HepG2 (cell line): Measurements from ENCODE around the gene ABCB6. TPM values are rescaled to one million over a fixed set of nuclear protein-coding genes. Genes with fewer than 3 reads are reported as not detected.

Source experiments
- ATAC-seq: fragments of 200-7000 bp; cut with Tn5 transposase; 3 replicates; pipeline ENCODE4 v1.9.1; 2020; ENCODE audit warnings: mild to moderate bottlenecking, moderate library complexity
- BruUV-seq: library from RNA; stranded (reverse); fragments of 400-500 nt; replicated peaks from 2 replicates; lab custom pipeline; 2021; lab: Mats Ljungman, UMichigan
- CTCF ChIA-PET: fragments of 300-600 bp; formaldehyde crosslinking; extraction: SDS; loops from one replicate; lab custom pipeline; 2021; ENCODE audit warnings: low total read pairs, inconsistent platforms, low intra/inter-chr PET ratio; lab: Yijun Ruan, JAX
- POLR2A ChIA-PET: fragments of 350-600 bp; sonication (Branson Sonifier 250); formaldehyde crosslinking; loops from one replicate; lab custom pipeline; 2020; ENCODE audit warnings: antibody characterized with exemption, inconsistent platforms; lab: Yijun Ruan, JAX
- DNase-seq: peaks from one replicate; pipeline ENCODE4 v3.0.0-alpha.2; 2015; ENCODE audit warnings: low spot score
- FAIRE-seq: peaks from 3 replicates; lab custom pipeline; 2011; peaks lifted over from hg19 to GRCh38; lab: Jason Lieb, UNC
- H2AFZ ChIP-seq: one replicate; pipeline ENCODE4 v1.6.1; 2011; ENCODE audit warnings: low read length, inconsistent platforms
- H3K27ac ChIP-seq: fragments of 300-600 bp; 3 replicates; pipeline ENCODE4 v1.8.0; 2011; ENCODE audit warnings: mixed run types, mild to moderate bottlenecking, mixed read lengths, low read length, inconsistent platforms; ENCODE audit not compliant: insufficient read depth; ENCODE audit errors: extremely low read length
- H3K27me3 ChIP-seq, 2 experiments: fragments of 200-600 bp in 1 of 2; 2 replicates in 1 of 2; 3 replicates in 1 of 2; pipeline versions ENCODE4 v1.6.0 to v1.8.0; 2011; ENCODE audit warnings: low read length in 2 of 2, mild to moderate bottlenecking in 2 of 2, moderate library complexity in 2 of 2, inconsistent platforms in 1 of 2; ENCODE audit not compliant: insufficient read depth in 2 of 2, control insufficient read depth in 1 of 2
- H3K36me3 ChIP-seq, 2 experiments: fragments of 200-600 bp in 1 of 2; replicated peaks in 1 of 2; 2 replicates in 1 of 2; 3 replicates in 1 of 2; pipeline versions ENCODE4 v1.5.1 to v1.8.0; 2011; ENCODE audit warnings: low read length in 2 of 2, inconsistent platforms in 1 of 2; ENCODE audit not compliant: insufficient read depth in 2 of 2, control insufficient read depth in 1 of 2
- H3K4me1 ChIP-seq: 2 replicates; pipeline ENCODE4 v1.5.1; 2012; ENCODE audit warnings: low read length, inconsistent platforms; ENCODE audit not compliant: insufficient read depth
- H3K4me2 ChIP-seq: 2 replicates; pipeline ENCODE4 v1.6.0; 2011; ENCODE audit warnings: low read depth, low read length, inconsistent platforms
- H3K4me3 ChIP-seq, 3 experiments: fragments of 200-600 bp in 1 of 3; sonication (generic), shearing (Covaris generic) in 1 of 3; replicated peaks in 1 of 3; 2 replicates each; pipeline ENCODE4 v1.5.1; 2011 to 2016; ENCODE audit warnings: low read length in 3 of 3, inconsistent platforms in 2 of 3, low read depth in 2 of 3, mild to moderate bottlenecking in 2 of 3, control low read depth in 1 of 3, mixed read lengths in 1 of 3; ENCODE audit not compliant: insufficient read depth in 1 of 3
- H3K79me2 ChIP-seq: one replicate; pipeline ENCODE4 v1.6.1; 2011; ENCODE audit warnings: low read length, inconsistent platforms; ENCODE audit not compliant: insufficient read depth
- H3K9ac ChIP-seq: 2 replicates; pipeline ENCODE4 v1.6.0; 2011; ENCODE audit warnings: mild to moderate bottlenecking, low read depth, low read length, inconsistent platforms; ENCODE audit not compliant: insufficient read depth
- H3K9me3 ChIP-seq: 2 replicates; pipeline ENCODE4 v1.5.1; 2012; ENCODE audit warnings: mild to moderate bottlenecking, low read length
- H4K20me1 ChIP-seq: 2 replicates; pipeline ENCODE4 v1.6.0; 2011; ENCODE audit warnings: inconsistent platforms, mild to moderate bottlenecking, low read length, moderate library complexity; ENCODE audit not compliant: insufficient read depth
- AGO2 ChIP-seq: fragments of 200-400 bp; formaldehyde crosslinking; optimal IDR thresholded peaks from 2 replicates; pipeline ENCODE3; 2017; ENCODE audit warnings: mild to moderate bottlenecking, low read depth, low read length, moderate library complexity
- FOSL1 ChIP-seq: sonication (generic); formaldehyde crosslinking; IDR thresholded peaks from 2 replicates; pipeline ENCODE4 v1.9.0; 2021; ENCODE audit warnings: missing genetic modification reagents, borderline replicate concordance
- HNRNPK ChIP-seq: fragments of 200-400 bp; formaldehyde crosslinking; IDR thresholded peaks from 2 replicates; pipeline ENCODE4 v1.6.1; 2018; ENCODE audit warnings: low read length, low read depth, moderate library complexity, mild to moderate bottlenecking; ENCODE audit not compliant: poor library complexity, severe bottlenecking
- KLF12 ChIP-seq: sonication (generic); formaldehyde crosslinking; IDR thresholded peaks from 2 replicates; pipeline ENCODE4 v1.4.0; 2020; ENCODE audit warnings: missing genetic modification reagents, borderline replicate concordance
- MEF2D ChIP-seq: sonication (generic); formaldehyde crosslinking; IDR thresholded peaks from 2 replicates; pipeline ENCODE4 v1.5.1; 2020; ENCODE audit warnings: mild to moderate bottlenecking, missing genetic modification reagents
- NFE2L2 ChIP-seq: fragments of 150-350 bp; IDR thresholded peaks from 2 replicates; pipeline ENCODE4 v1.6.1; 2014; ENCODE audit warnings: low read length
- NR0B2 ChIP-seq: sonication (generic); formaldehyde crosslinking; IDR thresholded peaks from 2 replicates; pipeline ENCODE4 v1.4.0; 2020; ENCODE audit warnings: mild to moderate bottlenecking, missing genetic modification reagents
- SOX5 ChIP-seq: IDR thresholded peaks from 2 replicates; pipeline ENCODE4 v1.6.1; 2016; ENCODE audit warnings: borderline replicate concordance
- ZBTB33 ChIP-seq: sonication (generic); formaldehyde crosslinking; IDR thresholded peaks from 2 replicates; pipeline ENCODE4 v1.4.0; 2020; ENCODE audit warnings: missing genetic modification reagents
- ZNF430 ChIP-seq: sonication (generic); formaldehyde crosslinking; IDR thresholded peaks from 2 replicates; pipeline ENCODE4 v1.9.0; 2021; ENCODE audit warnings: mild to moderate bottlenecking, missing genetic modification reagents
- ZNF546 ChIP-seq: sonication (generic); formaldehyde crosslinking; conservative IDR thresholded peaks from 2 replicates; pipeline ENCODE4 v1.8.1; 2023; ENCODE audit warnings: mild to moderate bottlenecking, missing genetic modification reagents
- ZNF724P ChIP-seq: sonication (generic); formaldehyde crosslinking; IDR thresholded peaks from 2 replicates; pipeline ENCODE4 v1.8.0; 2022; ENCODE audit warnings: missing genetic modification reagents, borderline replicate concordance
- ZNF773 ChIP-seq: sonication (generic); formaldehyde crosslinking; IDR thresholded peaks from 2 replicates; pipeline ENCODE4 v1.4.0; 2020; ENCODE audit warnings: missing genetic modification reagents, borderline replicate concordance
- WGBS: methylation state at CpG from one replicate; pipeline ENCODE4 v1.1.6; 2017; ENCODE audit warnings: low lambda C conversion rate; 5-methylcytosine and 5-hydroxymethylcytosine counted together
- in situ Hi-C: cut with HindIII; loops from 2 replicates; pipeline ENCODE4 v1.10.0; 2017; ENCODE audit warnings: low pct_unique_long_range_greater_than_20kb; ENCODE audit not compliant: extremely low pct_ligation_motif_present
- intact Hi-C: fragments of 100-400 bp; cut with micrococcal nuclease; formaldehyde crosslinking; loops from one replicate; pipeline ENCODE4 v1.10.0; 2022; ENCODE audit not compliant: unreplicated experiment
- polyA plus RNA-seq, 8 experiments: library from polyadenylated mRNA; depleted of rRNA in 3 of 8; stranded (reverse) in 7 of 8; unstranded in 1 of 8; fragments of >200 nt; fragmentation: Illumina TruSeq in 4 of 8; extraction: Trizol in 4 of 8; gene quantifications; 2 replicates each; pipeline versions ENCODE4 v1.2.1 to v1.2.3, GENCODE V29; 2011 to 2016; ENCODE audit warnings: low read depth in 4 of 8, missing spikeins in 1 of 8, mixed read lengths in 1 of 8; ENCODE audit not compliant: insufficient read depth in 1 of 8
- total RNA-seq, 5 experiments: library from RNA; depleted of rRNA; stranded (reverse); fragments of >200 nt; fragmentation: Illumina TruSeq; extraction: Trizol; gene quantifications; 2 replicates each; pipeline ENCODE4 v1.2.3, GENCODE V29; 2016; ENCODE audit warnings: low read depth in 1 of 5
- TF ChIP-seq, protein P1 (sequence below): IDR thresholded peaks from 2 replicates; pipeline ENCODE4 v1.6.1; 2016; ENCODE audit warnings: low read depth
- TF ChIP-seq, protein P2 (sequence below): sonication (generic); formaldehyde crosslinking; IDR thresholded peaks from 2 replicates; pipeline ENCODE4 v1.4.0; 2020; ENCODE audit warnings: missing genetic modification reagents

The ABCB6 gene
- total and polyA plus RNA-seq, 2 of the 13 experiments (the other 11 are each of a cell fraction or from before 2014, with no cell fraction given), result 91.1 to 137 TPM

DNA sequence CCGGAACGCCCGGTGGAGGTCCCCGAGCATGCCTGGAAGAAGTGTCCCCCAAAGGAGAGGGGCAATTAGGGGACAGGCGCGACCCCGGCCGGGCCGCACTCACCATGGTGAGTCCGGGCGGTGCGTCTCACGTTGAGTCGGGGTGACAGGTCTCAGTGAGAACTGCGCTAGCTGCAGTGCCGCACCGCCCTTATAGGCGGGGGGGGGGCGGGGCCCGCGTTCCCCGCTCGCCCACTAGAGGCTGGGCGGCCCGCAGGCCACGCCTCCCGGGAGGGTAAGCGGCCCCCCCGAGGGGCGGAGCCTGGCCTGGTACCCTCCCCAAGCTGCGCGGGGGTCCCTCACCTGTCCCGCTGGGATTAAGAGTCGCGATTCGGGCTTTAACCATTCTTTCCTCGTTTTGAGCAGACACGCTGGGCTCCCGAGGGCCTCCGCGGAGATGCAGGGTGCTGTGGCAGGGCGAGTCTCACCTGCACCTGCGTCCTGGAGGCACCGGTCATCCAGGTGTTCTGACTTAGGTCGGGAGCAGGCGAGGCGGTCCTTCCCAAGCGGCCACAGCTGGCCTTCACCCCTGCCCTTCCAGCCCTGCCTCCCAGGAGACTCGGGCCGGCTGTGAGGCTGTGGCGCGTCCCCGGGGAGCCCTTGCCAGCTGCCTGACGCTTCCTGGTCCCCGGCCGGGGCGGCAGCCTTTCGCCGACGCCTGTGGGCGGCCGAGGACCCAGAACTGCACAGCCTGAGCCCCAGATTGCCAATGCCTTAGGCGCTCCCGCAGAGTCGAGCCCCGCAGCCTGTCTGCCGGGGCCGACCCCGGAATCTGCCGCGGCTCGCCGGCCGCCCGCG lies 35.2 kb upstream of the ABCB6 start, which contains the start of gene TUBA4A (continued):
- 0 out of 2 replicates have a peak, but pooled peaks have one; percentile 54 for TF ChIP-seq KLF12
- TF ChIP-seq, protein P1, sequence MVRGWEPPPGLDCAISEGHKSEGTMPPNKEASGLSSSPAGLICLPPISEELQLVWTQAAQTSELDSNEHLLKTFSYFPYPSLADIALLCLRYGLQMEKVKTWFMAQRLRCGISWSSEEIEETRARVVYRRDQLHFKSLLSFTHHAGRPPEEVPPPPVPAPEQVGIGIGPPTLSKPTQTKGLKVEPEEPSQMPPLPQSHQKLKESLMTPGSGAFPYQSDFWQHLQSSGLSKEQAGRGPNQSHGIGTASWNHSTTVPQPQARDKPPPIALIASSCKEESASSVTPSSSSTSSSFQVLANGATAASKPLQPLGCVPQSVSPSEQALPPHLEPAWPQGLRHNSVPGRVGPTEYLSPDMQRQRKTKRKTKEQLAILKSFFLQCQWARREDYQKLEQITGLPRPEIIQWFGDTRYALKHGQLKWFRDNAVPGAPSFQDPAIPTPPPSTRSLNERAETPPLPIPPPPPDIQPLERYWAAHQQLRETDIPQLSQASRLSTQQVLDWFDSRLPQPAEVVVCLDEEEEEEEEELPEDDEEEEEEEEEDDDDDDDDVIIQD (CRISPR knock-in tag), result no peak

DNA sequence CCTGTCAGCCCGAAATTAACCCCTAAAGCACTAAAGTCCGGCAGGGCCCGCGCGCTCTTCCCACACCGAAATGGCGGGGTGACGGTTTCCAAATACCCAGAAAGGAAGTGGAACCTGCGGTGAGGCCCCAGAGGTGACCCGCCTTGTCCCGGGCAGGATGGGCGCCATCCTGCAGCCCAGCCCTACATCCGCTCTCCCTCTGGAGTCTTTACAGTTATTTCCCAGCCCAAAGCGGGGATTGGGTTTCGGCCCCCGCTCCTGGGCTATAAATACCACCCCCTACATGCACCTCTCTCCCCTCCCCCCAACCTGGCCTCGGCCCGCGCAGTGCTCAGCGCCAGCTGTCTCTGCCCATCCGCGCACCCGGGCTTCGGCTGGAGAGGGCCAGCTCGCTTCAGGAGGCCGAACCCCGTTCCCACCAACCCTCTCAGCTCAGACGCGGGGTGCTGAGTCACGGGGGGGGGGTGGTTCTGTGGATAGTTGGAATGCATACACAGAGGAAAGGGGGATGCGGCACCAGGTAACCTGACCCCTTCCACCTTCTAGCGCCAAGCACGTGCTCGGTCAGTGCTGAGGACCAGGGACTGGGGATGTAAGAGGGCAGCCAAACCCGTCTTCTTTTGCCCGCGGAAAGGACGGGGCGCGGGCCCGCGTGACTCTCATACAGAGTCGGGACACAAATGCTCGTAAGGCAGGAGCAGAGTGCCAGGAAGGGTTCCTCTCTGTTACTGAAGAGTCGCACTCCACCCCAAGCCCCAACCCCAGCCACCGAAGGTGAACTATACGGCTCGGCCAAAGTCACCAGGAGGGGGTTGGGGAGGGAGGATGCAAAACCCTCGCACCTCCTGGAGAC lies 34.4 kb upstream of the ABCB6 start, which contains the start of gene TUBA4B:
Gene TUBA4B, plus strand, starts transcription at position 344 of the 853 bp plus-strand sequence. Its CDS starts 165 bp downstream, at position 509.
- ChIA-PET POLR2A (interaction anchor here (1.2 to 5.7 kb wide), 13 partner anchors 8 to 299 kb away, joined by 3 to 73 read pairs (median 9); partner anchors contain the start of genes CNPPD1, DNAJB2, GLB1L and STK16), CTCF (interaction anchor here (0.6 to 1.2 kb wide), 3 partner anchors 24 to 41 kb away, joined by 3 read pairs; no protein-coding TSS in a partner anchor)
- Histone ChIP-seq H2AFZ (no peak within 1 kb of the TSS), H3K36me3 (peaks cover 1 to 3% of the 10 kb centered on the region in 2 experiments; a peak in 3 of 5 replicates), H3K4me2 (peak within 1 kb of the TSS; percentile 99), H3K9ac (peak within 1 kb of the TSS; percentile 46; the same call in 1 of the 2 replicates), H3K4me1 (peaks cover 63% of the 10 kb centered on the region), H4K20me1 (no peaks in the 10 kb centered on the region), H3K79me2 (no peaks in the 10 kb centered on the region), H3K9me3 (no peaks in the 10 kb centered on the region), H3K27me3 (peaks cover 2 to 35% of the 10 kb centered on the region in 2 experiments; a peak in 4 of 5 replicates), H3K27ac (no peak within 1 kb of the TSS), H3K4me3 (peak within 1 kb of the TSS; percentile 62 to 83 (median 62))
- ATAC-seq (peak; percentile 1), FAIRE-seq (no peak), DNase-seq (no peak)
- in situ Hi-C loops, result no loop called here
- 65% methylated on average over 43 of the region's 49 CpGs for WGBS
- BruUV-seq, result no TSS peak
- intact Hi-C loops, result no loop called here
- TF ChIP-seq, protein P2, sequence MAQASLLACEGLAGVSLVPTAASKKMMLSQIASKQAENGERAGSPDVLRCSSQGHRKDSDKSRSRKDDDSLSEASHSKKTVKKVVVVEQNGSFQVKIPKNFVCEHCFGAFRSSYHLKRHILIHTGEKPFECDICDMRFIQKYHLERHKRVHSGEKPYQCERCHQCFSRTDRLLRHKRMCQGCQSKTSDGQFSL (CRISPR knock-in tag), result peak; percentile 34; the same call in 1 of the 2 replicates
- TF ChIP-seq AGO2 (peak; percentile 28), SOX5 (CRISPR knock-in tag) (0 out of 2 replicates have a peak, but pooled peaks have one; percentile 2), ZNF430 (CRISPR knock-in tag) (no peak; the same call in 1 of the 2 replicates), NR0B2 (CRISPR knock-in tag) (0 out of 2 replicates have a peak, but pooled peaks have one; percentile 14), ZNF724P (0 out of 2 replicates have a peak, but pooled peaks have one; percentile 18), MEF2D (CRISPR knock-in tag) (0 out of 2 replicates have a peak, but pooled peaks have one; percentile 11), ZBTB33 (peak; percentile 85), NFE2L2 (peak; percentile 29; the same call in 1 of the 2 replicates), ZNF773 (no peak), ZNF546 (CRISPR knock-in tag) (0 out of 2 replicates have a peak, but pooled peaks have one; percentile 24), FOSL1 (no peak), HNRNPK (peak; percentile 44)
